Fibroblast of mammary gland (primary cell): ENCODE data around the gene PRKCH.
A peak's percentile ranks its signal among the peaks of the same experiment; 100 is the strongest.
"Not testable (repeated sequence)": the region's sequence is repeated elsewhere in the genome, so short reads cannot be mapped to it uniquely, and the experiment has no call there.

Experiments used
- DNase-seq: peaks from one replicate; pipeline ENCODE4 v3.0.0-alpha.2; 2010; ENCODE audit warnings: low read depth
- H3K4me3 ChIP-seq: 2 replicates; pipeline ENCODE4 v1.5.1; 2011; ENCODE audit warnings: low read depth, mild to moderate bottlenecking, low read length, moderate library complexity; ENCODE audit not compliant: control insufficient read depth
- CTCF ChIP-seq: conservative IDR thresholded peaks from 2 replicates; pipeline ENCODE4 v1.5.1; 2011; ENCODE audit warnings: low read depth, low read length, inconsistent platforms; ENCODE audit not compliant: control insufficient read depth, insufficient read depth

Gene PRKCH

DNA sequence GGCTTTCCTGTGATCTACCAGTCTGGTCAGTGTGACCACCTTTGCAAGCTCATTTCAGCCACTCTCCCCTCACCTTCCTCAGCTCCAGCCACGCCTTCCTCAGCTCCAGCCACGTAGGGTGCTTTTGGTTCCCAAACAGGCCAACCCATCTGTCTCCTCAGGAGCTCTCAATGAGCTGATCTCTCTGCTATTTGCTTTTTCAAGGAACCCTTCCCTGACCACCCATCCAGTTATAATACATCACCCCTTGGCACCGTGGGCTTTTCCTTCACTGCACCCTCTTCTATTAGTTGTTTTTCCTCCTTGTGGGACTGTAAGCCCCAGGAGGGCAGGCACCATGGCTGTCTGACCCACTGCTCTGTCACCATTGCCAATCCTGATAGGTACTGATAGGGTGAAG lies 2.3 kb upstream of the PRKCH start:
- H3K4me3 ChIP-seq: no peak overlapping the region
- no peak for DNase-seq
- TF ChIP-seq CTCF: no peak

- H3K4me3 ChIP-seq: no peak overlapping the region
- no peak for DNase-seq
- TF ChIP-seq CTCF: no peak
Measured at GRCh38 chr14:61319706-61320105, 1.7 kb upstream of the PRKCH start.

- not testable (repeated sequence) for DNase-seq, H3K4me3 ChIP-seq
Measured at GRCh38 chr14:61320170-61320569, 1.2 kb upstream of the PRKCH start.

GRCh38 chr14:61320806-61321384 lies 484 bp upstream of the PRKCH start:
- TF ChIP-seq CTCF: no peak
- DNase-seq: no peak
- H3K4me3 ChIP-seq: peak overlapping the region; percentile 35

- no peak for DNase-seq
Measured at GRCh38 chr14:61322011-61322798, 826 bp downstream of the PRKCH start.

GRCh38 chr14:61322799-61323290 lies 1.5 kb downstream of the PRKCH start:
- H3K4me3 ChIP-seq: no peak overlapping the region
- TF ChIP-seq CTCF: no peak
- DNase-seq: peak; percentile 17

More at GRCh38 chr14:61322011-61322798, 826 bp downstream of the PRKCH start:
- no peak for TF ChIP-seq CTCF
- no peak overlapping the region for H3K4me3 ChIP-seq

GRCh38 chr14:61323970-61324369 lies 2.6 kb downstream of the PRKCH start:
- no peak overlapping the region for H3K4me3 ChIP-seq
- no peak for TF ChIP-seq CTCF

More at GRCh38 chr14:61323970-61324369, 2.6 kb downstream of the PRKCH start:
- DNase-seq: no peak
